HG03139 (cell line): ENCODE data around the gene SH3RF3.

Experiments
- ATAC-seq: cut with Tn5 transposase; IDR thresholded peaks from one replicate; pipeline ENCODE4 v1.9.1; 2021; ENCODE audit not compliant: unreplicated experiment

Gene SH3RF3

GRCh38 chr2:109347626-109348025 lies 218.6 kb downstream of the SH3RF3 start:
- no peak for ATAC-seq

DNA sequence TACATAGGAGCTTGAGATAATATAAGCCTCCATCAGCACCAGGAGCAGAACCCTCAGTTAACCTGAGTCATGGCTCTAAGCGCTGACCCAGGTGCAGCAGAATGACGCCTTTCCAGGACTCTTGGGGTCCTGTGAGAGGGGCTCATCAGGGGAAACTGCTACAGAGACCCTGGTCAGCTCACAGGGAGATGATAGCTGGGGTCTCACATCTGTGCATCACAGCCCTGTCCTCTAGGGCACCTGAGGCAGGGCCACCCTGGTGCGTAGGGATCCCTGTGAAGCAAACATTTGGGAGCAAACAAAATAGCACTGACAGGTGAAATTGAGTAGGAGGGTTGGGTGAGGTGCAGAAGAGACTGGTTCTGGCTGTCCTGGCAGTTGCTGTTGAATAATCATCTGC lies 219.2 kb downstream of the SH3RF3 start:
- no peak for ATAC-seq

DNA sequence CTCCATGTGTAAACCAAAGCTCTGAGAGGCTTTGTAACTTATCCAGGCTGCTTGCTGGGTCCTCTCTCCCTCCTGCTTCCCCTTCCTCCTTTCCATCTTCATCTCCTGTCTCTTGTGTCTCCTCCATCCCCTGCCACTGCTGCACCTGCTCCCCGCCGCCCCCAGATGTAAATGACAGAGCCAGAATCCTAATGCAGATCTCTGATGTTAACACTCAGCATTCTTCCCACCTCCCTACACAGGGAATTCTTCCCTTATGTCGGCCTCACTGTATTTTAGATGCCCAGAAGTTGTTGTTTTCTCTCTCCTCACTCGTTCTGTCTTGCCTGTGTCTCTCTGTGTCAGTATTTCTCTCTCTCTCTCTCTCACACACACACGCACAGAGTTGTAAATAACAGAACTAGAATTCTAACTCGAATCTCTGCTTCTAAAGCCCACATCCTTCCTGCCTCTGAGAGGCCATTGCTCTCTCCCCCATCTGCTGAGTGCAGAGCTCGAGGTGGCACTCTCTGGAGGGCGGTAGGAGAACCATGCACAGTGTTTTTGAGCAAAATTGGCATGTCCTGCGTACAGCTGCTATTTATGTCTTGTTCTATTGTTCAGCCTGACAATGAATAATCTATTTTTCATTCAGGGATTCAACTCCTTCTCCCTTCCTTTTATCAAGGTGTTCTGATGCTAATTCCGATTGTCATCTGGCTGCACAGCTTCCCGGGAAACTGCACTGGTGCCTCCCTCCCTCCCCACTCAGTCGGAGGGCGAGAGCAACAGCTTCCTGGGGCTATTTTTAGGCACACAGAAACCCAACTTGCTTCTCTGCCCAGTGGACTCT lies 219.9 kb downstream of the SH3RF3 start:
- ATAC-seq, result peak; percentile 69

DNA sequence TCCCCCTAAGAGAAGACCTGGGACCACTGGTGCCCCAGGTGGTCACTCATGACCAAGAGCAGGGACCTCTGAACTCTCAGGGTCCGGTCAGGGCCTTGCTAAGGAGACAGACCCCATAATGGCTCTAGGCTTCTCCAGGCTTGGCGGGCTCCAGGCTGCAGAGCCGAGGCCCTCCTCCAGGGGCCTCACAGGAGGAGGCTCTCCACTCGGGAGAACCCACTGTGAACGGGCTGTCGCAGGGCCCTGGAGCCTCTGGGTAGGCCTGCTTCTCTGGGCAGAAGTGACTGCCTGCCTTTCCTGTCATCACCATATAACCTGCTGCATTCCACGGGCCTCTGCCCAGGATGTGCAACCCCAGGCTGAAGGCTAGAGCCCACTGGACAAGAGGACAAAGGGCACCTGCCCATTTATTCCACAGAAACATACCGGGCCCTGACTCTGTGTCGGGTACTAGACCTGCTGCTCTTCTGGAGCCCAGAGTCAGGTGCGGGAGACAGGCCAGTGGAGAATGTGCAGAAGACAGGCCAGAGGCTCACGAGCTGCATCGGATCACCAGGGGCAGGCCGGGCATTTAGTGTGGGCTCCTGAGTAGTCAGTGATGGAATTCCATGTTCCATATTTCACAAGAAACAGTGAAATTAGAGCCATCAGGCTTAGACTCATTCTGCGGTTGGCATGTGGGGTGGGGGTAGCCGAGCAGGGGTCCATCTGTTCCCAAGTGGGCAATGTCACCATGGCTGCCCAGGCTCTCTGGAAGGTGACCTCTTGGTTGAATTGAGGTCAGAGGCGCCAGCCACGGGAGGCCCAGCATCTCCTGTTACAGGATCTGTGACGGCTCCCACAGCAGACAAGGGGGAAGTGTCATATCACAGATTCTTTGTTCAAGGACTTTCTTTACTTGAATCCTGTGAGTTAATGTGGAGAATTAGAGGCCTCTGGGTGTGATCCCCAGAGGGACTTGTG lies 220.8 kb downstream of the SH3RF3 start:
- ATAC-seq, result peak; percentile 5

DNA sequence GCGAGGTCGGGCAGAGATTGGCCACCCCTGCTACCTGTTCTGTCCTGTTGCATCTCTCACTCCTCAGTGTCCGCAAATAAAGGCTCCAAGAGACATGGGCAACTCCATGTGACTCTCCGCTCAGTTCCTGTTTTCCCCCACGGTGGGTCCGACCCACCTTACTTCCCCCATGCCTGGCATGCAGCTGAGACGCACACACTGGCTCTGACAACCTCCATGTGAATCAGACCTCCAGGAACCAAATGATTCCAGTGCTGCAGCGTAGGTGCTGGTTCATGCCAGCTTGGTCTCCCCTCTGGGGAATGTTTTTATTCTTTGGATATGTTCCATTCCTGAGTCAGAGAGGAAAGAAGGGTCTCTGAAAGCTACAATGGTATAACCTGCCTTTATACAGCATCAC lies 221.5 kb downstream of the SH3RF3 start:
- no peak for ATAC-seq

DNA sequence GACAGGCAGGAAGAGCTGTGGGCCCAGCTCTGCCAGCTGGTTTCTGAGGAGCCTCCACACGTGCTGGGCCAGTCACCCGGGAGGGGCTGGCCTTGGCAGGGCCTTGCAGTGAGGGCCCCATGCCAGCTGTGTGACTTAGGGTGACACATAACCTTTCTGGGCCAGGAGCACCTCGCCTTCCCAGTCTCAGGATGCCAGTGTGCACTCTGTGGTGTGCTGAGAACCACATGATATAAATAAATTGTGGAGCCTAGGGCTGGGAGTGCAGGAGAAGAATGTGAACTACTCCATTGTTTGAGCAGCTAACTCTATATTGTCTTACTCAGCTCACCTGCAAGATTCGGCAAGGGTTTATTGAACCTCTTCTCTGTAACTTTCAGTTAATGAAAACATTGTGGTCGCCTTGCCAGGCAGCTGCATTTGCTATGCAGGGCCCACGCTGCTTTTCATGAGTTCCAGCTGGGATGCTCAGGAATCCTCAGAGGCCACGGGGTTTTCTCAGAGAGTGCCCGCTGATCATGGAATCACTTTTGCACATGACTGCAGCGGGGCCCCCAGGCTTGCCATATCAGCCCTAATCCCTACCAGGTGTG lies 222.3 kb downstream of the SH3RF3 start:
- ATAC-seq, result no peak

DNA sequence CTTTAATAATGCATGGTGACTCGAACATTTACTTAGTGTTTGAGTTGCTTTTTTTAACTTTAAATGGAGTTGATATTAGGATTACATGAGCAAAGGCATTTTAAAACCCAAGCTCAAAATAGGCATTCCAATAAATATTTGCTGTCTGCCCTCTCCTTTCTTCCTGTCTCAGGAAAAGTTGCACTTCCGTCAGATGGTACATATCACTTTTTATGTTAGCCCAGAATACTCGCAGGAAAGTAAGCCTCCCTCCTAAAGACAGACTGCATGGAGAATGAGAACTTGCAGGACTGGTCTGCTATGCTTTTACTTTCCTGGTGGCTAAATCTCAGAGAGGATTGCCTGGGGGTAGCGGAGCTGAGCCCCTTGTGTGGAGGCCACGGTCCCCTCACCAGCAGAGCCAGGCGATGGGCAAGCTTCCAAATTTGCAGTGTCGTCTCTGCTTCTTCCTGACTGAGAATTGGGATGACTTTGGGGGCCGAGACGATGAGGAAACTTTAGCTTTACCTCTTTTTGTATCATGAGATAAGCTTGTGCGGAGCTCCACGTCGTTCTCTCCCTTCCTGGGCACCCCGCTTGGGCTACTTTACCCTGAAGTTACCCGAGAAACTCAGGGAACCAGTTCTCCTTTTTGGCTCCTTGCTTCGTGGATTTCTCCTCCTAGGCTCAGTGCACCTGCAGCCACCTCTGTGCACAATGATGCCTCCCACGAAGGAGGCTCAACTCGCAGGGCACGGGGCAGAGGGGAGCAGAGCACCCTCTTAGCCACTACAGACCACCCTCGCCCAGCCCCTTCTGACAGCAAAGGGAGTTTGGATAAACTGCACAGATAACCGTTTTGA lies 223.3 kb downstream of the SH3RF3 start:
- ATAC-seq, result no peak

DNA sequence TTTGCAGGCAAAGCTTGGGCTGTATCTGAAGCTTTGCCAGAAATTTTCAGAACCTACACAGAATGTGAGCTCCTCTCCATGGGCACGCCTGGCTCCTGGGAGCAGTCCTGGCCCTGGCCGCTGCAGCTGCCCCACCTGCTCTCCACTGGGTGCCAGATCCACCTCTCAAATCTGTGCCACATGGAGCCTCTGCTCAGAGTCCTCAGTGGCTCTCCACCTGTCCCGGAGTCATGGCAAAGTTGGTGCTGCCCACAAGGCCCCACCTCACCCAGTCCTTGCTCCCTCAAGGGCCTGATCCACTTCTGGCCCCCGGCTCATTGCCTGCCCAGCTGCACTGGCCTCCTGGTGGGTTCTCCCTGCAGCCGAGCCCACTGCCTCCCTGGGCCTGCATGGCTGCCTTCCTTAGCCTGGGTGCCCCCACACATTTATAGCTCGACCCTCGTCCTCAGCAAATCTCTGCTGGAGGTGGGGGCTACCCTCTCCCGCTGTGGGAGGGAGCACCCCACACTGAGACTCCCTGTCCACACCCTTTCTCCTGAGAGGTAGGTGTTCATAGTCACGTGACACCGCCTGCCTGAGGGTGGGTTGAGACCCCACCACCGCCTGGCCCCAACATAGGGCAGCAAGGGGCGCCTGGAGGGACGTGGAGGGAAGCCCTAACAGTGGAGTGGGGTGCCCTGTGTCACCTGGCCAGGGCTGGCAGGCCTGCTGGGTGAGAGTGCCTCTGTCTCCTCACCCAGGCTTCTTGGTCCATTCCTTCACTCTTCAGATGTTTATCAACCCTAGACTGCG lies 224.1 kb downstream of the SH3RF3 start:
- ATAC-seq, result no peak

- no peak for ATAC-seq
Observed at GRCh38 chr2:109353806-109354745, 225.1 kb downstream of the SH3RF3 start.

GRCh38 chr2:109355192-109355843 lies 226.3 kb downstream of the SH3RF3 start:
- ATAC-seq, result no peak

DNA sequence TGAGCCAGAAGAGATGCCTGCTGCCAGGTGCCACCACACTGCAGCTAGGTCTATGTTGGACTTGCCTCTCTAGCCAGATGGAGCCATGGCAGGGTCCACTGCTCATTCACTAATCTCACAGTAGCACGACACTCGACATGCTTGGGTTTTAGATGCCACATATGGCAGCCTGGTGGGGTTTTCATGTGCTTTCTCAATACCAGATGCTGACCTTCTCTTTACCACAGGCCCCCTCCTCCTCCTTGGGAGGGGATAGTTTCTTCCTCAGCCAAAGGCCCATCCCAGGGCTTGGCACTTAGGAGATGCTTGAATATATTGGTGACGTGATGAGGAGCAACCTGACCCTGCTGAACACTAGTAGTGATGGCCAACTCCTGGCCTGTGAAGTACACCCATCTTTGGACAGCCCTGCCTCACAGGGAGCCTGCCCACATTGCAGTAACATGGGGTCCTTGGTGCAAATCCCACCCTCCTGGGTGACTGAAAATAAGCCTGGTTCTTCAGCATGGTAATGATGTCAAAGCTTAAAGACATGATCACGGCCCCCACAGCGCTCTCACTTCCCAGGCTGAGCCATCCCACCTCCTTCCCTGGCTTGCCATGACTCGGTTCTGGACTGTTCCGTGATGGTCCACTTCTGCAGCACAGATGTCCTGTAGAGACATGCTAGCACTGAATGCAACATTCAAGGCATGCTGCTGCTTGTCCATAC lies 227.5 kb downstream of the SH3RF3 start:
- no peak for ATAC-seq

DNA sequence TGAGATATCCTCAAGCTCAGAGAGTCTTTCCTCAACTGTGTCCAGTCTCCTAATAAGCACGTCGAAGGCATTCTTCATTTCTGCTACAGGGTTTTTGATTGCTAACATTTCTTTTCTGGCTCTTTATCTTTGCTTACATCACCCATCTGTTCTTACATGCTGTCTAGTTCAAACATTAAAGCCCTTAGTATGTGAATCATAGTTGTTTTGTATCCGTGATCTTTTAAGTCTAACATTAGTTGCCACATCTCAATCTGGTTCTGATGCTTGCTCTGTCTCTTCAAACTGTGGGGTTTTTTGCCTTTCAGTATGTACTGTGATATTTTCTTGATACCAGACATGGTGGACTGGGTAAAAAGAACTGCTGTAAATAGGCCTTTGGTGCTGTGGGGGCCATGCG lies 235.2 kb downstream of the SH3RF3 start:
- ATAC-seq, result no peak

- no peak for ATAC-seq
Observed at GRCh38 chr2:109365131-109365530, 236.1 kb downstream of the SH3RF3 start.

GRCh38 chr2:109367683-109368082 lies 238.7 kb downstream of the SH3RF3 start:
- ATAC-seq, result no peak

GRCh38 chr2:109368798-109369197 lies 239.8 kb downstream of the SH3RF3 start:
- no peak for ATAC-seq

GRCh38 chr2:109369671-109370191 lies 240.7 kb downstream of the SH3RF3 start:
- no peak for ATAC-seq

GRCh38 chr2:109370399-109371035 lies 241.5 kb downstream of the SH3RF3 start:
- ATAC-seq, result no peak
